Activated CD4-positive, alpha-beta T cell treated with anti-CD3 and anti-CD28 coated beads, Interleukin-10, Interleukin-2, amounts not matched to agents 100 ng/mL and 50 ng/mL, durations not matched to agents 16 hours and 8 hours (primary cell): Measurements from ENCODE around the gene BIRC3.

Experiments used
- DNase-seq: peaks from one replicate; pipeline ENCODE4 v3.0.0-alpha.2; 2020

Gene BIRC3

GRCh38 chr11:102317099-102317767 lies at the start of gene BIRC3:
BIRC3 (plus strand) TSS chr11:102317484; CDS start chr11:102324510, 7,026 bp downstream.
- peak; percentile 98 for DNase-seq

GRCh38 chr11:102267609-102268008 lies 49.7 kb upstream of the BIRC3 start:
- DNase-seq = no peak

GRCh38 chr11:102268083-102268984 lies 49.0 kb upstream of the BIRC3 start:
- peak; percentile 78 for DNase-seq

GRCh38 chr11:102268985-102269470 lies 48.3 kb upstream of the BIRC3 start:
- no peak for DNase-seq

- DNase-seq = no peak
Observed at GRCh38 chr11:102269927-102270326, 47.4 kb upstream of the BIRC3 start.

GRCh38 chr11:102272047-102272824 lies 45.0 kb upstream of the BIRC3 start:
- no peak for DNase-seq

GRCh38 chr11:102274628-102275027 lies 42.7 kb upstream of the BIRC3 start:
- no peak for DNase-seq

- no peak for DNase-seq
Observed at GRCh38 chr11:102276362-102276761, 40.9 kb upstream of the BIRC3 start.

- no peak for DNase-seq
Observed at GRCh38 chr11:102276783-102277182, 40.5 kb upstream of the BIRC3 start.

- DNase-seq = peak; percentile 43
Observed at GRCh38 chr11:102279641-102280170, 37.6 kb upstream of the BIRC3 start.

GRCh38 chr11:102280245-102280833 lies 36.9 kb upstream of the BIRC3 start:
- no peak for DNase-seq

- no peak for DNase-seq
Observed at GRCh38 chr11:102283116-102283485, 34.2 kb upstream of the BIRC3 start.

GRCh38 chr11:102284008-102284407 lies 33.3 kb upstream of the BIRC3 start:
- DNase-seq = no peak

GRCh38 chr11:102286292-102286691 lies 31.0 kb upstream of the BIRC3 start:
- no peak for DNase-seq

GRCh38 chr11:102287964-102288724 lies 29.1 kb upstream of the BIRC3 start:
- peak; percentile 78 for DNase-seq

- no peak for DNase-seq
Observed at GRCh38 chr11:102288725-102289083, 28.6 kb upstream of the BIRC3 start.

GRCh38 chr11:102289592-102289991 lies 27.7 kb upstream of the BIRC3 start:
- no peak for DNase-seq

- no peak for DNase-seq
Observed at GRCh38 chr11:102291831-102292230, 25.5 kb upstream of the BIRC3 start.

- DNase-seq = no peak
Observed at GRCh38 chr11:102292933-102293332, 24.4 kb upstream of the BIRC3 start.

GRCh38 chr11:102293873-102294601 lies 23.2 kb upstream of the BIRC3 start:
- DNase-seq = peak; percentile 78

- no peak for DNase-seq
Observed at GRCh38 chr11:102295045-102295444, 22.2 kb upstream of the BIRC3 start.
